GM19372 (cell line): ENCODE results near the gene PRKCH.

ENCODE experiments used
- ATAC-seq: cut with Tn5 transposase; IDR thresholded peaks from one replicate; pipeline ENCODE4 v1.9.1; 2021; ENCODE audit warnings: mild to moderate bottlenecking, low read depth, moderate library complexity; ENCODE audit not compliant: unreplicated experiment

PRKCH gene

GRCh38 chr14:61484031-61484430, 162.7 kb downstream of the PRKCH start:
- ATAC-seq = no peak

GRCh38 chr14:61484826-61485584, 163.6 kb downstream of the PRKCH start:
- ATAC-seq = no peak

GRCh38 chr14:61485661-61486060, 164.3 kb downstream of the PRKCH start:
- no peak for ATAC-seq

- no peak for ATAC-seq
These were observed 165.6 kb downstream of the PRKCH start for GRCh38 chr14:61486930-61487495.

GRCh38 chr14:61488417-61489401, 167.3 kb downstream of the PRKCH start:
- no peak for ATAC-seq

- no peak for ATAC-seq
These were observed 168.1 kb downstream of the PRKCH start for GRCh38 chr14:61489512-61489911.

GRCh38 chr14:61489932-61490331, 168.6 kb downstream of the PRKCH start:
- ATAC-seq = no peak

GRCh38 chr14:61491224-61491623, 169.8 kb downstream of the PRKCH start:
- ATAC-seq = no peak

- ATAC-seq = no peak
These were observed 170.6 kb downstream of the PRKCH start for GRCh38 chr14:61491876-61492434.

GRCh38 chr14:61492474-61492873, 171.1 kb downstream of the PRKCH start:
- ATAC-seq = no peak

- ATAC-seq = no peak
These were observed 171.9 kb downstream of the PRKCH start for GRCh38 chr14:61493239-61493638.

GRCh38 chr14:61494018-61494417, 172.6 kb downstream of the PRKCH start:
- ATAC-seq = no peak

GRCh38 chr14:61495809-61496208, 174.4 kb downstream of the PRKCH start:
- ATAC-seq = no peak

- ATAC-seq = no peak
These were observed 176.9 kb downstream of the PRKCH start for GRCh38 chr14:61498303-61498702.

- no peak for ATAC-seq
These were observed 177.4 kb downstream of the PRKCH start for GRCh38 chr14:61498811-61499210.

GRCh38 chr14:61499991-61500390, 178.6 kb downstream of the PRKCH start:
- no peak for ATAC-seq

- no peak for ATAC-seq
These were observed 180.5 kb downstream of the PRKCH start for GRCh38 chr14:61501714-61502458.

- no peak for ATAC-seq
These were observed 181.2 kb downstream of the PRKCH start for GRCh38 chr14:61502459-61503093.

- ATAC-seq = peak; percentile 70
These were observed 181.9 kb downstream of the PRKCH start for GRCh38 chr14:61503167-61503801.
